ENCODE data around the gene EGR4. TPM values are rescaled to one million over a fixed set of nuclear protein-coding genes. Genes with fewer than 3 reads are reported as not detected.

EGR4 gene
- total RNA-seq, 1 donor from 2014 or later, result not detected

DNA sequence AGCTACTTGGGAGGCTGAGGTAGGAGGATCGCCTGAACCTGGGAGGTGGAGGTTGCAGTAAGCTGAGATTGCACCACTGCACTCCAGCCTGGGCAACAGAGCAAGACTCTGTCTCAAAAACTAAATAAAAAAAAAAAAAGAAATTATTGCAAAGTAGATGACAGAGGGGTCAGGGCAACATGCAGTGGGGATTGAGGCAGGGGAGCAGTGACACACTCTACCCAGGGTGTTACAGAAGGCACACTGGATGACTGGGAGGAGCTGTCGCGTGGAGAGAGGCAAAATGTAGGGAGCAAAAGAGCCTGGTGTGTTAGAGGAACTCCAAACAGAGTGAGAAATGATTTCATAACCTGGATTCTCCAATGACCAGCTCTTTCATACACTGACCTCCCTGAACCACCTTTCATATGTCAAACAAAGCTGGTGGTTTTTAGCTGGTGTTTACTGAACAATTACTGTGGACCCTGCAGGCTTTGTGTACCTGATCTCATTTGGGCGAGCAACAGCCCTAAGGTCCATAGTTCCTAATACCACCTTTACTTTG, 31.2 kb downstream of the EGR4 start:
- Histone ChIP-seq H3K9me3 (no peaks in the 10 kb centered on the region), H3K27ac (no peak overlapping the region), H3K27me3 (ENCODE audit: low read depth) (peaks cover 20% of the 10 kb centered on the region), H3K36me3 (no peaks in the 10 kb centered on the region), H3K4me1 (no peaks in the 10 kb centered on the region), H3K4me3 (no peak overlapping the region)
- ATAC-seq, result no peak
- intact Hi-C loops (cut with DNase I), result no loop called here
- TF ChIP-seq, protein P1, sequence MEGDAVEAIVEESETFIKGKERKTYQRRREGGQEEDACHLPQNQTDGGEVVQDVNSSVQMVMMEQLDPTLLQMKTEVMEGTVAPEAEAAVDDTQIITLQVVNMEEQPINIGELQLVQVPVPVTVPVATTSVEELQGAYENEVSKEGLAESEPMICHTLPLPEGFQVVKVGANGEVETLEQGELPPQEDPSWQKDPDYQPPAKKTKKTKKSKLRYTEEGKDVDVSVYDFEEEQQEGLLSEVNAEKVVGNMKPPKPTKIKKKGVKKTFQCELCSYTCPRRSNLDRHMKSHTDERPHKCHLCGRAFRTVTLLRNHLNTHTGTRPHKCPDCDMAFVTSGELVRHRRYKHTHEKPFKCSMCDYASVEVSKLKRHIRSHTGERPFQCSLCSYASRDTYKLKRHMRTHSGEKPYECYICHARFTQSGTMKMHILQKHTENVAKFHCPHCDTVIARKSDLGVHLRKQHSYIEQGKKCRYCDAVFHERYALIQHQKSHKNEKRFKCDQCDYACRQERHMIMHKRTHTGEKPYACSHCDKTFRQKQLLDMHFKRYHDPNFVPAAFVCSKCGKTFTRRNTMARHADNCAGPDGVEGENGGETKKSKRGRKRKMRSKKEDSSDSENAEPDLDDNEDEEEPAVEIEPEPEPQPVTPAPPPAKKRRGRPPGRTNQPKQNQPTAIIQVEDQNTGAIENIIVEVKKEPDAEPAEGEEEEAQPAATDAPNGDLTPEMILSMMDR (IDR thresholded peaks at IDR 0.05), result no peak
- no peak for DNase-seq

DNA sequence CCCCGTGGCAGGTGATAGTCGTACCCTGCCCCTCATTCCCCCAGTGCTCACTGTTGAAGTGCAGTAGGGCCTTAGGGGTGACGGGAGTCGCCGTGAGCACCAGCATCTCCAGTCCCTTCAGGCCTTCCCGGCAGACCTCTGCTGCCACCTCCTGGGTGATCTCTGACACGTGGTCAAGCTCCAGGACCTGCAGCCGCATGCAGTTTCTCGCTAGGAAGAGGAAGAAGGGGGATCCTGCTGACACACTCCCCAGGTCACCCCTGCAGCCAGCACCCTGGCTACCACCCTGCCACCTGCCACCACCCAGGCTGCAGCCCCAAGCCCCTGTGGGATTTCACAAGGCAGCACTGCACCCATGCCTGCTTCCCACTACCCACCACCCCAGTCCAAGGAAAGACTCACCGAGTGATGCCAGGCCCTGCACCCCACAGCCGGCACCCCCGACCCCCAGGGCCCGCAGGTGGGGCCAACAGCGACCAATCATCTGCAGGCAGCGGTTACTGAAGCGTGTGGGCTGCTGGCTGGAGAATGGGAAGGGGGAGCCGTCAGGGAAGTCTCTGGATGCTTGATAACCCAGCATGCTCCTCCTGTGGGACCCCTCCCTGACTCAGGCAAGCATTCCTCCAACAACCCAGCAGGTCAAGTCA, 32.9 kb downstream of the EGR4 start:
- Histone ChIP-seq H3K4me1 (no peaks in the 10 kb centered on the region), H3K36me3 (no peaks in the 10 kb centered on the region), H3K27ac (no peak overlapping the region), H3K27me3 (ENCODE audit: low read depth) (peaks cover 5% of the 10 kb centered on the region), H3K4me3 (no peak overlapping the region), H3K9me3 (no peaks in the 10 kb centered on the region)
- TF ChIP-seq, protein P1 (IDR thresholded peaks at IDR 0.05), result peak; percentile 37
- peak; percentile 71 for DNase-seq
- intact Hi-C loops (cut with DNase I), result no loop called here
- ATAC-seq, result peak; percentile 61 to 85

DNA sequence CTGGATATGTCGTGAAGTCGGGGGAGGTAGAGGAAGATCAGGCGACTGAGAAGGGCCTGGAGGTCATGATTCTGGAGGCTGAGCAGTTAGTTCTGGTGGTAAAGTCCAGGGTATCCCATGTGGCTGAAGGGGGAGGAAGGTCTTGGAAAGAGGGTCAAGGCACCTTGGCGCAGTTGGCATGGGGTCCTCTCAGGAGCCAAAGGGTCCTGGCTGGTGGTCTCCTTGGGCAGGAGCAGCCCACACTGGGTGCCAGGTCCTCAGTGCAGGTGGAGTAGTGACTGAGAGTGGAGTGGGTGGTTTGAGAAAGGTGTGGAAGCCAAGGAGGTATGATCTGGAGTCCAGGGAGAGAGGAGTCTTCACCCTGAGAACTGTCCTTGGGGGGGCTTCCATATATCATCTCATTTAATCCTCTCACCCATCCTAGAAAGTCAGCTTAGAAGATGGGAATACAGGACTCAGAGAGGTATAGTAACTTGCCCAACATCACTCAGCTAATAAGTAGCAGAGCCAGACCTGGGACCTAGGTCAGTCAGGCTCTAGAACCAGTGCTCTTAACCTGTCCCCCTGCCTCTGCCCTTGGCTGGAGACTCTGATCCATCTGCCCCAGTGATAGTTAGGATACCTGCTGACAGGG, 33.5 kb downstream of the EGR4 start:
- no peak overlapping the region for H3K27ac ChIP-seq
- no peak overlapping the region for H3K4me3 ChIP-seq
- no peaks in the 10 kb centered on the region for H3K9me3 ChIP-seq
- H3K27me3 ChIP-seq (ENCODE audit: low read depth), result no peaks in the 10 kb centered on the region
- H3K4me1 ChIP-seq, result no peaks in the 10 kb centered on the region
- TF ChIP-seq, protein P1 (IDR thresholded peaks at IDR 0.05), result no peak
- no peak for DNase-seq
- intact Hi-C loops (cut with DNase I), result no loop called here
- ATAC-seq, result no peak
- peaks cover 2% of the 10 kb centered on the region for H3K36me3 ChIP-seq

DNA sequence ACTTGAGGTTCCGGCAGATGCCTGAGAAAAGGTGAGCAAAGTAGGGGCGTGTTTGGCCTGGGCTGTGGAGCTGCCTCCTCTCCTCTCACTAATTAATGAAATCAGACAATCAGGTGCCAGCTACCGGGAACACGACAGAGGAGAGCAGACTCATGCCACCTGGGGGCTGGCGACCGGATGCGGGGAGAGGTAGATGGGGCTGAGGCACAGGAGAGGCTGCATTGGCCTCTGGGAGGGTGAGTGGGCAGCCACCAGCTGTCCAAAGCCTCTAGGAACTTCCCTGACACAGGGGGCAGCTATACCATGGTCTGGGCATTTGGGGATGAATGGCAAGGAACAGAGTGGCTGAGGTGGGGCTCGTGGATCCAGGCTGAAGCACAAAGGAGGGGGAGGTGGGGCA, 34.1 kb downstream of the EGR4 start:
- Histone ChIP-seq H3K4me1 (no peaks in the 10 kb centered on the region), H3K9me3 (no peaks in the 10 kb centered on the region), H3K27me3 (ENCODE audit: low read depth) (no peaks in the 10 kb centered on the region), H3K36me3 (peaks cover 7% of the 10 kb centered on the region), H3K4me3 (no peak overlapping the region), H3K27ac (no peak overlapping the region)
- TF ChIP-seq, protein P1 (IDR thresholded peaks at IDR 0.05), result no peak
- intact Hi-C loops (cut with DNase I), result no loop called here
- ATAC-seq, result no peak
- DNase-seq, result no peak

DNA sequence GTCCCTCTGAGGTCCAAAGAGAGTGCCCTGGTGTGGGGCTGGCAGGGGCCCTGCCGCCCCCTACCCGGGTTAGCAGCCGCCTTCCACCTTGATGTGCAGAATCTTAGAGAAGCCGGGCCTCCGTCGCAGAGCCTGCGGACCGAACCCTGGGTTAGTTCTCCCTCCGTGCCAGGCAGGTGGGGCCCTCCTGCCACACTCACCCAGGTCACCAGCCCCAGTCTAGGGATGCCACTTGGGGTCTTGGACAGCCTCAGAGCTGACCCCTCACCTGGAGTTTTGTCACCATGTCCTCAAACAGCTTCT, 34.5 kb downstream of the EGR4 start:
- H3K9me3 ChIP-seq, result no peaks in the 10 kb centered on the region
- no peak overlapping the region for H3K4me3 ChIP-seq
- H3K27me3 ChIP-seq (ENCODE audit: low read depth), result no peaks in the 10 kb centered on the region
- H3K4me1 ChIP-seq, result no peaks in the 10 kb centered on the region
- no peak overlapping the region for H3K27ac ChIP-seq
- no peak for ATAC-seq
- intact Hi-C loops (cut with DNase I), result no loop called here
- peaks cover 11% of the 10 kb centered on the region for H3K36me3 ChIP-seq
- TF ChIP-seq, protein P1 (IDR thresholded peaks at IDR 0.05), result no peak
- DNase-seq, result no peak
